PC-3 (cell line): Measurements from ENCODE around the gene TSPAN11. TPM values are rescaled to one million over a fixed set of nuclear protein-coding genes. Genes with fewer than 3 reads are reported as not detected.

Source experiments
- ATAC-seq: fragments of 200-7000 bp; cut with Tn5 transposase; 2 replicates; pipeline ENCODE4 v1.9.1; 2020; ENCODE audit warnings: mild to moderate bottlenecking, moderate library complexity
- BruUV-seq: library from RNA; stranded (reverse); fragments of 400-500 nt; replicated peaks from 2 replicates; lab custom pipeline; 2021; lab: Mats Ljungman, UMichigan
- CTCF ChIA-PET: fragments of 300-600 bp; sonication (Branson Sonifier 250); formaldehyde crosslinking; loops from one replicate; lab custom pipeline; 2022; ENCODE audit warnings: antibody characterized with exemption; lab: Charles Lee
- POLR2A ChIA-PET: fragments of 300-600 bp; sonication (Branson Sonifier 250); formaldehyde crosslinking; loops from one replicate; lab custom pipeline; 2022; ENCODE audit warnings: antibody characterized with exemption; ENCODE audit not compliant: unreplicated experiment; lab: Charles Lee
- DNase-seq: peaks from one replicate; pipeline ENCODE4 v3.0.0-alpha.2; 2015
- H2AFZ ChIP-seq: fragments of 300-600 bp; sonication (generic); 2 replicates; pipeline ENCODE4 v1.6.0; 2016; ENCODE audit warnings: antibody characterized with exemption, low read length
- H3F3A ChIP-seq: fragments of 300-600 bp; sonication (generic); one replicate; pipeline ENCODE4 v1.6.0; 2017; ENCODE audit warnings: antibody characterized with exemption, low read length, control low read depth, mild to moderate bottlenecking; ENCODE audit not compliant: unreplicated experiment
- H3K27ac ChIP-seq: fragments of 300-600 bp; sonication (generic); 2 replicates; pipeline ENCODE4 v1.5.1; 2016; ENCODE audit warnings: mild to moderate bottlenecking, low read length
- H3K27me3 ChIP-seq: fragments of 300-600 bp; sonication (generic); 2 replicates; pipeline ENCODE4 v1.6.1; 2016; ENCODE audit warnings: low read length, mixed read lengths
- H3K36me3 ChIP-seq: fragments of 300-600 bp; sonication (generic); 2 replicates; pipeline ENCODE4 v1.6.1; 2016; ENCODE audit warnings: low read depth, mixed run types, low read length, mixed read lengths
- H3K4me1 ChIP-seq: fragments of 300-600 bp; sonication (generic); 2 replicates; pipeline ENCODE4 v1.5.1; 2016; ENCODE audit warnings: low read length; ENCODE audit not compliant: insufficient read depth
- H3K4me2 ChIP-seq: fragments of 300-600 bp; sonication (generic); 2 replicates; pipeline ENCODE4 v1.6.0; 2016; ENCODE audit warnings: low read length
- H3K4me3 ChIP-seq: fragments of 300-600 bp; sonication (generic); 2 replicates; pipeline ENCODE4 v1.5.1; 2016; ENCODE audit warnings: mild to moderate bottlenecking, low read length, mixed read lengths
- H3K79me2 ChIP-seq: fragments of 300-600 bp; sonication (generic); 2 replicates; pipeline ENCODE4 v1.6.1; 2017; ENCODE audit warnings: low read length, mixed read lengths
- H3K9ac ChIP-seq: fragments of 300-600 bp; sonication (generic); 2 replicates; pipeline ENCODE4 v1.6.0; 2016; ENCODE audit warnings: mild to moderate bottlenecking, low read length
- H3K9me2 ChIP-seq: fragments of 300-600 bp; sonication (generic); replicated peaks from 2 replicates; pipeline ENCODE4 v1.6.1; 2016; ENCODE audit warnings: mixed run types, low read length, mixed read lengths
- H3K9me3 ChIP-seq: fragments of 300-600 bp; sonication (generic); 2 replicates; pipeline ENCODE4 v1.6.1; 2016; ENCODE audit warnings: low read length, mixed read lengths
- H4K20me1 ChIP-seq: fragments of 300-600 bp; sonication (generic); 2 replicates; pipeline ENCODE4 v1.6.1; 2016; ENCODE audit warnings: low read length, mixed read lengths
- CTCF ChIP-seq: fragments of 300-600 bp; sonication (generic); conservative IDR thresholded peaks from 2 replicates; pipeline ENCODE4 v1.5.1; 2017; ENCODE audit warnings: antibody characterized with exemption, low read depth, mild to moderate bottlenecking, low read length
- EZH2 ChIP-seq: fragments of 300-600 bp; sonication (generic); IDR thresholded peaks from one replicate; pipeline ENCODE4 v1.6.1; 2017; ENCODE audit warnings: antibody characterized with exemption, mild to moderate bottlenecking, low read length; ENCODE audit not compliant: unreplicated experiment
- EZH2phosphoT487 ChIP-seq: fragments of 300-600 bp; sonication (generic); IDR thresholded peaks from 2 replicates; pipeline ENCODE4 v1.6.1; 2018; ENCODE audit warnings: mild to moderate bottlenecking, antibody characterized with exemption, low read length, borderline replicate concordance
- intact Hi-C: fragments of 100-400 bp; cut with micrococcal nuclease; formaldehyde crosslinking; loops from 2 replicates; pipeline ENCODE4 v1.9.0; 2023
- total RNA-seq: library from RNA; depleted of rRNA; stranded (reverse); fragments of >200 nt; gene quantifications from 2 replicates; pipeline ENCODE4 v1.2.3, GENCODE V29; 2014

The TSPAN11 gene
- total RNA-seq, 1 experiment from 2014 or later, result not detected

GRCh38 chr12:30991466-30991865 lies 64.9 kb downstream of the TSPAN11 start:
- DNase-seq (no peak), ATAC-seq (no peak)
- no peaks in the 10 kb centered on the region for H4K20me1 ChIP-seq
- peaks cover 15% of the 10 kb centered on the region for H3K4me1 ChIP-seq
- no peak overlapping the region for H3K27ac ChIP-seq
- no peaks in the 10 kb centered on the region for H3K9me3 ChIP-seq
- no peaks in the 10 kb centered on the region for H3K27me3 ChIP-seq
- H3F3A ChIP-seq, result no peaks in the 10 kb centered on the region
- CTCF ChIA-PET, result no interaction called here
- H2AFZ ChIP-seq, result no peak overlapping the region
- no peak overlapping the region for H3K4me3 ChIP-seq
- TF ChIP-seq CTCF (no peak), EZH2phosphoT487 (no peak)
- no peak overlapping the region for H3K4me2 ChIP-seq
- no TSS peak for BruUV-seq
- intact Hi-C loops, result no loop called here
- no peaks in the 10 kb centered on the region for H3K79me2 ChIP-seq
- no peak overlapping the region for H3K9ac ChIP-seq
- POLR2A ChIA-PET, result interaction anchor here (0.6 kb wide), 1 partner anchor 81 kb away, joined by 3 read pairs; no protein-coding TSS in a partner anchor
- H3K9me2 ChIP-seq, result no peaks in the 10 kb centered on the region
- no peaks in the 10 kb centered on the region for H3K36me3 ChIP-seq

GRCh38 chr12:30992381-30992780 lies 65.8 kb downstream of the TSPAN11 start:
- Histone ChIP-seq H3K9ac (no peak overlapping the region), H3K9me2 (no peaks in the 10 kb centered on the region), H3K27me3 (no peaks in the 10 kb centered on the region), H3K9me3 (no peaks in the 10 kb centered on the region), H3F3A (no peaks in the 10 kb centered on the region), H3K4me2 (no peak overlapping the region), H4K20me1 (no peaks in the 10 kb centered on the region), H2AFZ (no peak overlapping the region), H3K36me3 (no peaks in the 10 kb centered on the region), H3K4me1 (peaks cover 15% of the 10 kb centered on the region), H3K4me3 (no peak overlapping the region), H3K27ac (no peak overlapping the region), H3K79me2 (no peaks in the 10 kb centered on the region)
- DNase-seq (no peak), ATAC-seq (no peak)
- intact Hi-C loops, result no loop called here
- ChIA-PET POLR2A (no interaction called here), CTCF (no interaction called here)
- TF ChIP-seq EZH2, result no peak
- TF ChIP-seq CTCF, result no peak
- TF ChIP-seq EZH2phosphoT487, result no peak
- BruUV-seq, result no TSS peak

- Histone ChIP-seq H3K36me3 (no peaks in the 10 kb centered on the region), H3K79me2 (no peaks in the 10 kb centered on the region), H3K9ac (no peak overlapping the region), H3K4me2 (no peak overlapping the region), H3K4me1 (peaks cover 12% of the 10 kb centered on the region), H3K9me3 (no peaks in the 10 kb centered on the region), H3K9me2 (no peaks in the 10 kb centered on the region), H3F3A (no peaks in the 10 kb centered on the region), H3K27me3 (no peaks in the 10 kb centered on the region), H3K27ac (no peak overlapping the region), H3K4me3 (no peak overlapping the region), H4K20me1 (no peaks in the 10 kb centered on the region), H2AFZ (no peak overlapping the region)
- ATAC-seq (no peak), DNase-seq (no peak)
- BruUV-seq, result no TSS peak
- TF ChIP-seq CTCF (no peak), EZH2phosphoT487 (no peak)
- ChIA-PET CTCF (no interaction called here), POLR2A (no interaction called here)
- intact Hi-C loops, result no loop called here
Measured at GRCh38 chr12:30993766-30994165, 67.2 kb downstream of the TSPAN11 start.
